Measurements from ENCODE around the gene SPECC1. TPM values are rescaled to one million over a fixed set of nuclear protein-coding genes. Genes with fewer than 3 reads are reported as not detected.

SPECC1 gene
- total and polyA plus RNA-seq, 2 donors (not counting 3 experiments of a cell fraction or from before 2014, with no cell fraction given): 5.3 to 20.4 TPM

DNA sequence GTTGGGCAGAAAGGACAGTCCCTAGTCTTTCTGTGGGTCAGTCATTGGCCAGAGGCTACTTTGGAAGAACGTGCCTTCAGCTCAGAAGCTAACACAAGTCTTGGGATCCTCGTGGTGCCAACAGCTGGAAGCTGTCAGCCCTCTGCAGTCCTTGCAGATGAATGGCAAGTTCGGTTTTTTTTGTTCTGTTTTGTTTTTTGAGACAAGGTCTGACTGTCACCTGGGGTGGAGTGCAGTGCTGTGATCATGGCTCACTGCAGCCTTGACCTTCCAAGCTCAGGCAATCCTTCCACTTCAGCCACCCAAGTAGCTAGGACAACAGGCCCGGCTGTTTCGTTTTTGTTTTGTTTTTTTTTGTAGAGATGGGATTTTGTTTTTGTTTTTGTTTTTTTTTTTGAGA lies 149.4 kb downstream of the SPECC1 start:
- Histone ChIP-seq H3K9me1 (replicated peaks; ENCODE audit: control insufficient read depth, extremely low read depth, insufficient read depth, low read length) (no peaks in the 10 kb centered on the region), H2AFZ (ENCODE audit: low read depth, low read length) (no peak overlapping the region), H3K9ac (replicated peaks; ENCODE audit: extremely low read depth, insufficient read depth, low read length) (no peak overlapping the region), H3K27me3 (ENCODE audit: control insufficient read depth in 2 of 2, insufficient read depth in 2 of 2, low read length in 2 of 2) (peaks cover 0 to 5% of the 10 kb centered on the region in 2 experiments), H3K4me3 (replicated peaks in 1 of 3; ENCODE audit: insufficient read depth in 1 of 3, low read depth in 1 of 3, low read length in 3 of 3) (no peak overlapping the region), H3K4me2 (ENCODE audit: insufficient read depth, low read length) (no peak overlapping the region), H3K36me3 (ENCODE audit: control insufficient read depth in 2 of 2, extremely low read depth in 1 of 2, insufficient read depth in 2 of 2, low read length in 2 of 2) (no peaks in the 10 kb centered on the region), H3K4me1 (ENCODE audit: control insufficient read depth, extremely low read depth, insufficient read depth, low read length) (peaks cover 7% of the 10 kb centered on the region), H4K20me1 (replicated peaks; ENCODE audit: control insufficient read depth, extremely low read depth, insufficient read depth, low read length) (no peaks in the 10 kb centered on the region), H3K9me3 (replicated peaks; ENCODE audit: control insufficient read depth, insufficient read depth, low read length) (no peaks in the 10 kb centered on the region), H3K27ac (ENCODE audit: insufficient read depth, low read depth, low read length) (no peak overlapping the region), H3K79me2 (ENCODE audit: control insufficient read depth, insufficient read depth, low read length) (no peaks in the 10 kb centered on the region)
- ChIA-PET POLR2A (no interaction called here), CTCF (no interaction called here)
- BruUV-seq (replicated peaks): no TSS peak
- TF ChIP-seq, protein P1, sequence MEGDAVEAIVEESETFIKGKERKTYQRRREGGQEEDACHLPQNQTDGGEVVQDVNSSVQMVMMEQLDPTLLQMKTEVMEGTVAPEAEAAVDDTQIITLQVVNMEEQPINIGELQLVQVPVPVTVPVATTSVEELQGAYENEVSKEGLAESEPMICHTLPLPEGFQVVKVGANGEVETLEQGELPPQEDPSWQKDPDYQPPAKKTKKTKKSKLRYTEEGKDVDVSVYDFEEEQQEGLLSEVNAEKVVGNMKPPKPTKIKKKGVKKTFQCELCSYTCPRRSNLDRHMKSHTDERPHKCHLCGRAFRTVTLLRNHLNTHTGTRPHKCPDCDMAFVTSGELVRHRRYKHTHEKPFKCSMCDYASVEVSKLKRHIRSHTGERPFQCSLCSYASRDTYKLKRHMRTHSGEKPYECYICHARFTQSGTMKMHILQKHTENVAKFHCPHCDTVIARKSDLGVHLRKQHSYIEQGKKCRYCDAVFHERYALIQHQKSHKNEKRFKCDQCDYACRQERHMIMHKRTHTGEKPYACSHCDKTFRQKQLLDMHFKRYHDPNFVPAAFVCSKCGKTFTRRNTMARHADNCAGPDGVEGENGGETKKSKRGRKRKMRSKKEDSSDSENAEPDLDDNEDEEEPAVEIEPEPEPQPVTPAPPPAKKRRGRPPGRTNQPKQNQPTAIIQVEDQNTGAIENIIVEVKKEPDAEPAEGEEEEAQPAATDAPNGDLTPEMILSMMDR (IDR thresholded peaks at IDR 0.05; ENCODE audit: extremely low read depth in 1 of 2, insufficient read depth in 1 of 2, low read depth in 1 of 2, low read length in 2 of 2): no peak
- no peak for TF ChIP-seq MYC (IDR thresholded peaks at IDR 0.05; ENCODE audit: low read depth, low read length)
- no peak for TF ChIP-seq POLR2AphosphoS5 (IDR thresholded peaks at IDR 0.05; ENCODE audit: insufficient read depth, low read depth, low read length)
- no peak for TF ChIP-seq JUN (IDR thresholded peaks at IDR 0.05; ENCODE audit: borderline replicate concordance, insufficient read depth, insufficient read length, low read depth)
- TF ChIP-seq EZH2 (IDR thresholded peaks at IDR 0.05; ENCODE audit: borderline replicate concordance, low read depth, low read length, severe bottlenecking): no peak
- TF ChIP-seq GATA2 (IDR thresholded peaks at IDR 0.05; ENCODE audit: insufficient read depth, insufficient read length, low read depth, low read length): no peak
- TF ChIP-seq, protein P2, sequence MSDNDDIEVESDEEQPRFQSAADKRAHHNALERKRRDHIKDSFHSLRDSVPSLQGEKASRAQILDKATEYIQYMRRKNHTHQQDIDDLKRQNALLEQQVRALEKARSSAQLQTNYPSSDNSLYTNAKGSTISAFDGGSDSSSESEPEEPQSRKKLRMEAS (IDR thresholded peaks at IDR 0.05; ENCODE audit: insufficient read depth, insufficient read length): no peak
- no peak for TF ChIP-seq POLR2A (IDR thresholded peaks at IDR 0.05; ENCODE audit: low read depth, low read length)
- no peak for TF ChIP-seq FOS (IDR thresholded peaks at IDR 0.05; ENCODE audit: borderline replicate concordance, insufficient read depth, low read length)
- intact Hi-C loops (cut with micrococcal nuclease): loop anchor here (5.0 to 10.0 kb wide), 2 partner anchors 49 to 1396 kb away; no protein-coding TSS in a partner anchor
- dilution Hi-C loops (cut with MboI; ENCODE audit: extremely low pct_ligation_motif_present, low sequenced_read_pairs): no loop called here
- no peak for DNase-seq (ENCODE audit: low read depth, low spot score)
- FAIRE-seq: no peak
